IMR-90 (cell line): ENCODE measurements around the gene CREBBP. TPM values are rescaled to one million over a fixed set of nuclear protein-coding genes. Genes with fewer than 3 reads are reported as not detected.

Source experiments
- ATAC-seq: fragments of 200-7000 bp; cut with Tn5 transposase; 2 replicates; pipeline ENCODE4 v1.9.1; 2020; ENCODE audit warnings: low read depth, mild to moderate bottlenecking, moderate library complexity
- BruUV-seq: library from RNA; stranded (reverse); fragments of 400-500 nt; replicated peaks from 2 replicates; lab custom pipeline; 2021; lab: Mats Ljungman, UMichigan
- CTCF ChIA-PET: fragments of 300-600 bp; formaldehyde crosslinking; extraction: SDS; loops from one replicate; lab custom pipeline; 2021; ENCODE audit warnings: antibody characterized with exemption; lab: Yijun Ruan, JAX
- POLR2A ChIA-PET: fragments of 300-600 bp; sonication (Branson Sonifier 250); formaldehyde crosslinking; loops from one replicate; lab custom pipeline; 2022; ENCODE audit warnings: antibody characterized with exemption; ENCODE audit not compliant: unreplicated experiment; lab: Charles Lee
- DNase-seq: peaks from one replicate; pipeline ENCODE4 v3.0.0; 2013
- H2AFZ ChIP-seq: replicated peaks from 2 replicates; pipeline ENCODE3; 2013; ENCODE audit warnings: low read length, mild to moderate bottlenecking; ENCODE audit not compliant: poor library complexity
- H2AK5ac ChIP-seq: 2 replicates; pipeline ENCODE4 v1.6.1; 2013; ENCODE audit warnings: low read depth, low read length, inconsistent platforms
- H2AK9ac ChIP-seq: replicated peaks from 2 replicates; pipeline ENCODE3; 2013; ENCODE audit warnings: mild to moderate bottlenecking, low read depth, low read length, moderate library complexity; ENCODE audit not compliant: poor library complexity
- H2BK120ac ChIP-seq: 2 replicates; pipeline ENCODE4 v1.6.1; 2013; ENCODE audit warnings: low read depth, low read length, inconsistent platforms
- H2BK15ac ChIP-seq: 3 replicates; pipeline ENCODE4 v1.6.1; 2013; ENCODE audit warnings: low read depth, low read length, inconsistent platforms
- H2BK20ac ChIP-seq: 2 replicates; pipeline ENCODE4 v1.6.1; 2013; ENCODE audit warnings: low read depth, mild to moderate bottlenecking, inconsistent platforms, low read length, moderate library complexity
- H2BK5ac ChIP-seq: 2 replicates; pipeline ENCODE4 v1.6.1; 2013; ENCODE audit warnings: mild to moderate bottlenecking, low read depth, low read length, inconsistent platforms; ENCODE audit not compliant: poor library complexity, severe bottlenecking
- H3K14ac ChIP-seq: replicated peaks from 2 replicates; pipeline ENCODE4 v1.6.1; 2013; ENCODE audit warnings: low read depth, low read length, inconsistent platforms
- H3K18ac ChIP-seq: 2 replicates; pipeline ENCODE4 v1.6.1; 2013; ENCODE audit warnings: low read depth, low read length, control low read depth
- H3K23ac ChIP-seq: 2 replicates; pipeline ENCODE4 v1.6.1; 2013; ENCODE audit warnings: low read depth, low read length, inconsistent platforms
- H3K27ac ChIP-seq: 2 replicates; pipeline ENCODE4 v1.5.1; 2013; ENCODE audit warnings: mild to moderate bottlenecking, control low read depth, low read length; ENCODE audit not compliant: insufficient read depth
- H3K27me3 ChIP-seq: 2 replicates; pipeline ENCODE4 v1.6.1; 2013; ENCODE audit warnings: low read length; ENCODE audit not compliant: control insufficient read depth, insufficient read depth
- H3K36me3 ChIP-seq: 2 replicates; pipeline ENCODE4 v1.6.1; 2013; ENCODE audit warnings: low read length, mixed read lengths; ENCODE audit not compliant: control insufficient read depth, insufficient read depth
- H3K4ac ChIP-seq: 2 replicates; pipeline ENCODE4 v1.6.1; 2013; ENCODE audit warnings: low read depth, low read length, inconsistent platforms
- H3K4me1 ChIP-seq: 2 replicates; pipeline ENCODE4 v1.6.1; 2013; ENCODE audit warnings: low read length, mixed read lengths; ENCODE audit not compliant: control insufficient read depth, insufficient read depth
- H3K4me2 ChIP-seq: 2 replicates; pipeline ENCODE4 v1.6.1; 2013; ENCODE audit warnings: low read depth, mild to moderate bottlenecking, control low read depth, low read length, moderate library complexity
- H3K4me3 ChIP-seq: 2 replicates; pipeline ENCODE4 v1.5.1; 2013; ENCODE audit warnings: low read depth, mild to moderate bottlenecking, control low read depth, low read length, moderate library complexity; ENCODE audit not compliant: insufficient read depth
- H3K56ac ChIP-seq: 2 replicates; pipeline ENCODE4 v1.6.1; 2013; ENCODE audit warnings: low read length, inconsistent platforms; ENCODE audit not compliant: insufficient read depth; ENCODE audit errors: extremely low read depth
- H3K79me1 ChIP-seq, 2 experiments: 2 replicates each; pipeline ENCODE4 v1.6.1; 2013; ENCODE audit warnings: low read length in 2 of 2, inconsistent platforms in 1 of 2, low read depth in 1 of 2
- H3K9ac ChIP-seq: 2 replicates; pipeline ENCODE4 v1.6.1; 2013; ENCODE audit warnings: low read depth, low read length, control low read depth
- H3K9me1 ChIP-seq: 2 replicates; pipeline ENCODE4 v1.6.1; 2013; ENCODE audit warnings: low read length, inconsistent platforms; ENCODE audit not compliant: insufficient read depth
- H3K9me3 ChIP-seq: 2 replicates; pipeline ENCODE4 v1.6.1; 2013; ENCODE audit warnings: low read length; ENCODE audit not compliant: control insufficient read depth, insufficient read depth
- H4K20me1 ChIP-seq: 2 replicates; pipeline ENCODE4 v1.6.1; 2013; ENCODE audit warnings: low read length, inconsistent platforms; ENCODE audit not compliant: insufficient read depth
- H4K5ac ChIP-seq: 2 replicates; pipeline ENCODE4 v1.6.1; 2013; ENCODE audit warnings: mild to moderate bottlenecking, low read depth, low read length, control low read depth
- H4K8ac ChIP-seq, 2 experiments: 2 replicates each; pipeline ENCODE4 v1.6.1; 2013; ENCODE audit warnings: low read depth in 2 of 2, low read length in 2 of 2, control low read depth in 1 of 2, inconsistent platforms in 1 of 2
- H4K91ac ChIP-seq: 2 replicates; pipeline ENCODE4 v1.6.1; 2013; ENCODE audit warnings: low read depth, low read length, inconsistent platforms; ENCODE audit not compliant: insufficient read depth
- BHLHE40 ChIP-seq: fragments of 150-350 bp; IDR thresholded peaks from 2 replicates; pipeline ENCODE4 v1.6.1; 2016; ENCODE audit warnings: mild to moderate bottlenecking, low read depth, low read length
- CEBPB ChIP-seq: IDR thresholded peaks from 2 replicates; pipeline ENCODE4 v1.6.1; 2012; ENCODE audit warnings: low read depth, low read length, improper control_type of control experiment
- CHD1 ChIP-seq: IDR thresholded peaks from 2 replicates; pipeline ENCODE4 v1.6.1; 2012; ENCODE audit warnings: low read depth, low read length, improper control_type of control experiment
- FOS ChIP-seq: fragments of 150-350 bp; IDR thresholded peaks from 2 replicates; pipeline ENCODE4 v1.6.1; 2016; ENCODE audit warnings: low read depth, low read length
- MAFK ChIP-seq: IDR thresholded peaks from 2 replicates; pipeline ENCODE4 v1.6.1; 2012; ENCODE audit warnings: low read depth, low read length, improper control_type of control experiment
- MAZ ChIP-seq: IDR thresholded peaks from 2 replicates; pipeline ENCODE4 v1.6.1; 2012; ENCODE audit warnings: low read depth, mild to moderate bottlenecking, low read length, improper control_type of control experiment, moderate library complexity, borderline replicate concordance
- RCOR1 ChIP-seq: IDR thresholded peaks from 2 replicates; pipeline ENCODE4 v1.6.1; 2012; ENCODE audit warnings: mild to moderate bottlenecking, low read length, improper control_type of control experiment; ENCODE audit not compliant: insufficient replicate concordance
- RFX5 ChIP-seq: IDR thresholded peaks from 2 replicates; pipeline ENCODE4 v1.8.0; 2012; ENCODE audit warnings: low read depth, mild to moderate bottlenecking, low read length, moderate library complexity
- WGBS, 2 experiments: methylation state at CpG; one replicate each; pipeline versions ENCODE4 v1.1.5 to v1.1.7; 2013; ENCODE audit warnings: missing lambda C conversion rate in 2 of 2; ENCODE audit not compliant: insufficient read length in 1 of 2; ENCODE audit errors: extremely low coverage in 2 of 2; 5-methylcytosine and 5-hydroxymethylcytosine counted together
- dilution Hi-C: fragments of 300-500 bp; cut with HindIII; formaldehyde crosslinking; loops from one replicate; pipeline ENCODE4 v1.14.3; 2018; ENCODE audit warnings: low sequenced_read_pairs; ENCODE audit not compliant: unreplicated experiment
- in situ Hi-C: fragments of 300-500 bp; cut with MboI; formaldehyde crosslinking; loops from 3 replicates; pipeline ENCODE4 v1.14.3; 2019; ENCODE audit warnings: low sequenced_read_pairs, inconsistent platforms, mixed read lengths
- intact Hi-C: fragments of 100-400 bp; cut with micrococcal nuclease; formaldehyde crosslinking; loops from 2 replicates; pipeline ENCODE4 v1.10.0; 2022
- polyA plus RNA-seq, 3 experiments: library from polyadenylated mRNA; depleted of rRNA; stranded (reverse); fragments of >200 nt; gene quantifications; 2 replicates each; pipeline ENCODE4 v1.2.3, GENCODE V29; 2012; ENCODE audit warnings: low replicate concordance in 1 of 3
- total RNA-seq: library from RNA; depleted of rRNA; stranded (reverse); fragments of >200 nt; gene quantifications from 2 replicates; pipeline ENCODE4 v1.2.3, GENCODE V29; 2012
- TF ChIP-seq, protein P1 (sequence below): conservative IDR thresholded peaks from 2 replicates; pipeline ENCODE4 v1.5.1; 2012; ENCODE audit warnings: mild to moderate bottlenecking, low read depth, low read length, improper control_type of control experiment

The CREBBP gene
- total and polyA plus RNA-seq, 2 of the 4 experiments (the other 2 are of a cell fraction), result 7.3 to 12.5 TPM

- no peak overlapping the region for H2BK120ac ChIP-seq
- peaks cover 3% of the 10 kb centered on the region; the same call in 1 of the 2 replicates for H3K4me1 ChIP-seq
- H3K9me1 ChIP-seq, result peaks cover 18% of the 10 kb centered on the region
- H2AFZ ChIP-seq, result no peak overlapping the region
- dilution Hi-C loops, result no loop called here
- DNase-seq (no peak), ATAC-seq (no peak)
- peaks cover 11% of the 10 kb centered on the region for H3K36me3 ChIP-seq
- H3K23ac ChIP-seq, result no peak overlapping the region
- H2BK20ac ChIP-seq, result no peak overlapping the region
- no peaks in the 10 kb centered on the region for H3K9me3 ChIP-seq
- WGBS, 2 experiments, result no CpG with 5 or more reads among the region's 1 CpG
- no peak overlapping the region for H3K4ac ChIP-seq
- no peak overlapping the region for H3K56ac ChIP-seq
- no peak overlapping the region for H2BK15ac ChIP-seq
- no peak overlapping the region for H4K91ac ChIP-seq
- H4K20me1 ChIP-seq, result peaks cover 98% of the 10 kb centered on the region
- no peak overlapping the region for H3K14ac ChIP-seq
- H2BK5ac ChIP-seq, result no peak overlapping the region
- ChIA-PET CTCF (interaction anchor here (1.6 kb wide), 1 partner anchor 74 kb away, joined by 3 read pairs; no protein-coding TSS in a partner anchor), POLR2A (no interaction called here)
- BruUV-seq, result no TSS peak
- H3K79me1 ChIP-seq, result peaks cover 40 to 86% of the 10 kb centered on the region in 2 experiments
- H4K8ac ChIP-seq, result no peak overlapping the region
- TF ChIP-seq FOS, result no peak
- no peak for TF ChIP-seq CEBPB
- TF ChIP-seq BHLHE40, result no peak
- no peak for TF ChIP-seq CHD1
- TF ChIP-seq MAFK, result no peak
- no peak for TF ChIP-seq MAZ
- TF ChIP-seq, protein P1, sequence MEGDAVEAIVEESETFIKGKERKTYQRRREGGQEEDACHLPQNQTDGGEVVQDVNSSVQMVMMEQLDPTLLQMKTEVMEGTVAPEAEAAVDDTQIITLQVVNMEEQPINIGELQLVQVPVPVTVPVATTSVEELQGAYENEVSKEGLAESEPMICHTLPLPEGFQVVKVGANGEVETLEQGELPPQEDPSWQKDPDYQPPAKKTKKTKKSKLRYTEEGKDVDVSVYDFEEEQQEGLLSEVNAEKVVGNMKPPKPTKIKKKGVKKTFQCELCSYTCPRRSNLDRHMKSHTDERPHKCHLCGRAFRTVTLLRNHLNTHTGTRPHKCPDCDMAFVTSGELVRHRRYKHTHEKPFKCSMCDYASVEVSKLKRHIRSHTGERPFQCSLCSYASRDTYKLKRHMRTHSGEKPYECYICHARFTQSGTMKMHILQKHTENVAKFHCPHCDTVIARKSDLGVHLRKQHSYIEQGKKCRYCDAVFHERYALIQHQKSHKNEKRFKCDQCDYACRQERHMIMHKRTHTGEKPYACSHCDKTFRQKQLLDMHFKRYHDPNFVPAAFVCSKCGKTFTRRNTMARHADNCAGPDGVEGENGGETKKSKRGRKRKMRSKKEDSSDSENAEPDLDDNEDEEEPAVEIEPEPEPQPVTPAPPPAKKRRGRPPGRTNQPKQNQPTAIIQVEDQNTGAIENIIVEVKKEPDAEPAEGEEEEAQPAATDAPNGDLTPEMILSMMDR, result no peak
- TF ChIP-seq RCOR1, result no peak
- no peak for TF ChIP-seq RFX5
- H3K27me3 ChIP-seq, result no peaks in the 10 kb centered on the region
- in situ Hi-C loops, result no loop called here
- H2AK5ac ChIP-seq, result no peak overlapping the region
- intact Hi-C loops, result no loop called here
- no peak overlapping the region for H3K27ac ChIP-seq
- H2AK9ac ChIP-seq, result no peak overlapping the region
- H3K18ac ChIP-seq, result no peak overlapping the region
- H3K4me2 ChIP-seq, result no peak overlapping the region
- no peak overlapping the region for H3K9ac ChIP-seq
- H4K5ac ChIP-seq, result no peak overlapping the region
- H3K4me3 ChIP-seq, result no peak overlapping the region
Measured at GRCh38 chr16:3797473-3797872, 83.0 kb downstream of the CREBBP start.
